ENCODE data around the gene CORO1C. TPM values are rescaled to one million over a fixed set of nuclear protein-coding genes. Genes with fewer than 3 reads are reported as not detected.

The CORO1C gene
- total RNA-seq, 1 donor, result 261 TPM

DNA sequence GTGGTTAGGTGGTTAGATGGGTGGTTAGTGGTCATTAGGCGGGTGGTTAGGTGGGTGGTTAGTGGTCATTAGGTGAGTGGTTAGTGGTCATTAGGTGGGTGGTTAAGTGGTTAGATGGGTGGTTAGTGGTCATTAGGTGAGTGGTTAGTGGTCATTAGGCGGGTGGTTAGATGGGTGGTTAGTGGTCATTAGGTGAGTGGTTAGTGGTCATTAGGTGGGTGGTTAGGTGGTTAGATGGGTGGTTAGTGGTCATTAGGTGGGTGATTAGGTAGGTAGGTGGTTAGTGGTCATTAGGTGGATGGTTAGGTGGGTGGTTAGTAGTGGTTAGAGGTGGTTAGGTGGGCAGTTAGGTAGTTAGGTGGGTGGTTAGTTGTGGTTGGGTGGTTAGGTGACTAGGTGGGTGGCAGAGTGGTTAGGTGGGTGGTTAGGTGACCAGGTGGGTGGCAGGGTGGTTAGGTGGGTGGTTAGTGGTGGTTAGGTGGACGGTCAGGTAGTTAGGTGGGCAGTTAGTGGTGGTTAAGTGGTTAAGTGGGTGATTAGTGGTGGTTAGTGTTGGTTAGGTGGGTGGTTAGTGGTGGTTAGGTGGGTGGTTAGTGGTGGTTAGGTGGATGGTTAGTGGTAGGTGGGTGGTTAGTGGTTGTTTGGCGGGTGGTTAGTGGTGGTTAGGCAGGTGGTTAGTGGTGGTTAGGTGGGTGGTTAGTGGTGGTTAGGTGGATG lies 125.5 kb downstream of the CORO1C start:
- Histone ChIP-seq H2AFZ (ENCODE audit: low read length) (no peak overlapping the region), H3K4me1 (ENCODE audit: insufficient read depth, low read length) (peaks cover 10% of the 10 kb centered on the region), H4K20me1 (ENCODE audit: insufficient read depth, low read length) (no peaks in the 10 kb centered on the region), H3K4me2 (ENCODE audit: insufficient read depth, low read length) (no peak overlapping the region), H3K36me3 (ENCODE audit: insufficient read depth, low read length) (no peaks in the 10 kb centered on the region), H3K9me3 (ENCODE audit: low read depth, low read length) (no peaks in the 10 kb centered on the region), H3K27ac (ENCODE audit: low read depth, low read length) (no peak overlapping the region), H3K4me3 (ENCODE audit: insufficient read depth, low read length) (no peak overlapping the region), H3K79me2 (ENCODE audit: insufficient read depth, low read length) (no peaks in the 10 kb centered on the region), H3K27me3 (ENCODE audit: insufficient read depth, low read length) (no peaks in the 10 kb centered on the region)
- TF ChIP-seq, protein P1, sequence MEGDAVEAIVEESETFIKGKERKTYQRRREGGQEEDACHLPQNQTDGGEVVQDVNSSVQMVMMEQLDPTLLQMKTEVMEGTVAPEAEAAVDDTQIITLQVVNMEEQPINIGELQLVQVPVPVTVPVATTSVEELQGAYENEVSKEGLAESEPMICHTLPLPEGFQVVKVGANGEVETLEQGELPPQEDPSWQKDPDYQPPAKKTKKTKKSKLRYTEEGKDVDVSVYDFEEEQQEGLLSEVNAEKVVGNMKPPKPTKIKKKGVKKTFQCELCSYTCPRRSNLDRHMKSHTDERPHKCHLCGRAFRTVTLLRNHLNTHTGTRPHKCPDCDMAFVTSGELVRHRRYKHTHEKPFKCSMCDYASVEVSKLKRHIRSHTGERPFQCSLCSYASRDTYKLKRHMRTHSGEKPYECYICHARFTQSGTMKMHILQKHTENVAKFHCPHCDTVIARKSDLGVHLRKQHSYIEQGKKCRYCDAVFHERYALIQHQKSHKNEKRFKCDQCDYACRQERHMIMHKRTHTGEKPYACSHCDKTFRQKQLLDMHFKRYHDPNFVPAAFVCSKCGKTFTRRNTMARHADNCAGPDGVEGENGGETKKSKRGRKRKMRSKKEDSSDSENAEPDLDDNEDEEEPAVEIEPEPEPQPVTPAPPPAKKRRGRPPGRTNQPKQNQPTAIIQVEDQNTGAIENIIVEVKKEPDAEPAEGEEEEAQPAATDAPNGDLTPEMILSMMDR (IDR thresholded peaks at IDR 0.05; ENCODE audit: extremely low read depth, low read depth, low read length), result no peak
- peak; percentile 34 for DNase-seq (ENCODE audit: insufficient read length, low spot score, missing footprints)

- H3K4me2 ChIP-seq (ENCODE audit: insufficient read depth, low read length), result no peak overlapping the region
- TF ChIP-seq, protein P1 (IDR thresholded peaks at IDR 0.05; ENCODE audit: extremely low read depth, low read depth, low read length), result no peak
- no peaks in the 10 kb centered on the region for H4K20me1 ChIP-seq (ENCODE audit: insufficient read depth, low read length)
- H3K27ac ChIP-seq (ENCODE audit: low read depth, low read length), result no peak overlapping the region
- H3K4me3 ChIP-seq (ENCODE audit: insufficient read depth, low read length), result no peak overlapping the region
- H3K4me1 ChIP-seq (ENCODE audit: insufficient read depth, low read length), result peaks cover 10% of the 10 kb centered on the region
- H3K9me3 ChIP-seq (ENCODE audit: low read depth, low read length), result no peaks in the 10 kb centered on the region
- H2AFZ ChIP-seq (ENCODE audit: low read length), result no peak overlapping the region
- no peaks in the 10 kb centered on the region for H3K27me3 ChIP-seq (ENCODE audit: insufficient read depth, low read length)
- no peaks in the 10 kb centered on the region for H3K79me2 ChIP-seq (ENCODE audit: insufficient read depth, low read length)
- H3K36me3 ChIP-seq (ENCODE audit: insufficient read depth, low read length), result no peaks in the 10 kb centered on the region
- peak; percentile 35 for DNase-seq (ENCODE audit: insufficient read length, low spot score, missing footprints)
These were observed 126.2 kb downstream of the CORO1C start for GRCh38 chr12:108605000-108605689.

DNA sequence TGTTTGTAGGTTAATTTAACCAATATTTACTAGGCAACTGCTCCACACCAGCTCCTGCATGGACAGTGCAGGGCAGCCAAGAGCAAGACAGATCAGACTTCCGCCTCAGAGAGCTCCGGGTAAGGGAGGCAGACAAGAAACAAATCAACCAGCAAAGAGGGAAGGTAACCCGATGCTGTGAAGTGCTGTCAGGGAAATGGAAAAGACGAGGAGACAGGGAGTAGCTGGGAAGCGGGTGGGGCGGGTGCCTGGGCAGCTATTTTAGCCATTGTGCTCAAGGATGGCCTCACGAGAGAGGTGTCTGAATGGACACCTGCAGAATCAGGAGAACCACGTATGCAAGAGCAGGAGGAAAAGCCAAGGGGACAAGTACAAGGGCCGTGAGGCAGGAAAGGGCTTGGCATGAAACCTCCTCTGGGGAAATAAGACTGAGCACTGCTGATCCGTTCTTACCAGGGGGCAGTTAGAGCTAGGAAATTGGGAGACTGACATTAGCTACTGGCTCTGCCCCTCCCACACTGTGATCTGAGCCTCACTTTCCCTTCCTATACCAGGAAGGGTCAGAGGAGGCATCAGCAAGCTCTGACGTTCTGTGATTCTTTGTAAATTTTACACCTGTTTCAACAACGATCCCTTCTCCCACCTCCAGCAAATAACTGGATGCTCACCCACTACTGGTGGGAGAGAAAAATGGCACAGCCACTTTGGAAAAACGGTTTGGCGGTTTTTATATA lies 126.9 kb downstream of the CORO1C start:
- no peak overlapping the region for H2AFZ ChIP-seq (ENCODE audit: low read length)
- no peak overlapping the region for H3K27ac ChIP-seq (ENCODE audit: low read depth, low read length)
- no peak overlapping the region for H3K4me2 ChIP-seq (ENCODE audit: insufficient read depth, low read length)

More for the DNA sequence above, 126.9 kb downstream of the CORO1C start:
- TF ChIP-seq, protein P1 (IDR thresholded peaks at IDR 0.05; ENCODE audit: extremely low read depth, low read depth, low read length), result no peak
- Histone ChIP-seq H3K9me3 (ENCODE audit: low read depth, low read length) (no peaks in the 10 kb centered on the region), H3K79me2 (ENCODE audit: insufficient read depth, low read length) (no peaks in the 10 kb centered on the region), H3K27me3 (ENCODE audit: insufficient read depth, low read length) (no peaks in the 10 kb centered on the region), H4K20me1 (ENCODE audit: insufficient read depth, low read length) (no peaks in the 10 kb centered on the region), H3K36me3 (ENCODE audit: insufficient read depth, low read length) (no peaks in the 10 kb centered on the region), H3K4me1 (ENCODE audit: insufficient read depth, low read length) (peaks cover 2% of the 10 kb centered on the region), H3K4me3 (ENCODE audit: insufficient read depth, low read length) (no peak overlapping the region)
- peak; percentile 76 for DNase-seq (ENCODE audit: insufficient read length, low spot score, missing footprints)

Data from osteoblast (primary cell).